ENCODE results near the gene GLA. TPM values are rescaled to one million over a fixed set of nuclear protein-coding genes. Genes with fewer than 3 reads are reported as not detected.

The GLA gene
- polyA plus RNA-seq = 17.9 TPM

DNA sequence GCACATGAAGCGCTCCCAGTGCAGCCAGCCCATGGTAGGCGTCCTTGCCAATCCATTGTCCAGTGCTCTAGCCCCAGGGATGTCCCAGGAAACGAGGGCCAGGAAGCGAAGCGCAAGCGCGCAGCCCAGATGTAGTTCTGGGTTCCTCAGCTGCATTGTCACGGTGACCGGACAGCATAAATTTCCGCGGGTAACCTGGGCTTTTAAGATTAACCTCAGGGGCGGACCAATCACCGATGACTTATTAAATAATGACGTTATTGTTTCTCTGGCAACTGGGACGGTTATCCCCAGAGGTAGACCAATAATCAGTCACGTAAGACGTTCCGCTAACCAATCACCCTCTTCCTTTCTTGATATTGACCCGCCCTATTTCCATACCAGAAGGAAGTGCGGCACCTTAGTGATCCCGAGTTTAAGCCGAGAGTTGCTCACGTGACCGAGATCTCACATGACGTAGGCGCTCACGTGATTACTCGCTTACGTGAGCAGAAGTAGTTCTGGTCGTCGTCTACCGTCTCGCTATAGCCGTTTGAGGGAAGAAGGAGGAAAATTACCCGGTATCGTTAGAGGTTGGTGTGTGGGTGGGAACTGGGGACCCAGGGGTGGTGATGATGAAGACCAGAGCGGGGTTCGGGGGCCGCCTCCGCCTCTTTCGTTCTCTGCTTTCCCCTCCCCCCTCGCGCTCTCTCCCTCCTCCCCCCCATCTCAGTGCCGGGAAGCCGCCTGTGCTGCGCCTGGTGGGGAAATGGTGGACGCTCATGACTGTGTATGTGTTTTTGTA lies at the start of gene GLA, which contains the start of gene HNRNPH2:
TSS of gene GLA (minus strand) at position 178 of the 784 bp plus-strand sequence. CDS start at position 156, 22 bp downstream.
TSS of gene HNRNPH2 (plus strand) at position 475 of the 784 bp plus-strand sequence. CDS start 3,767 bp downstream, outside the sequence.
- Mint-ChIP-seq H3K27ac (peak within 1 kb of the TSS; percentile 87 to 99 (median 97)), H3K27me3 (no peaks in the 10 kb centered on the region), H3K4me3 (peak within 1 kb of the TSS; percentile 76 to 96 (median 92)), H3K4me1 (peaks cover 15 to 30% (median 17%) of the 10 kb centered on the region in 3 donors), H3K9me3 (no peaks in the 10 kb centered on the region), H3K36me3 (peaks cover 4% of the 10 kb centered on the region)

DNA sequence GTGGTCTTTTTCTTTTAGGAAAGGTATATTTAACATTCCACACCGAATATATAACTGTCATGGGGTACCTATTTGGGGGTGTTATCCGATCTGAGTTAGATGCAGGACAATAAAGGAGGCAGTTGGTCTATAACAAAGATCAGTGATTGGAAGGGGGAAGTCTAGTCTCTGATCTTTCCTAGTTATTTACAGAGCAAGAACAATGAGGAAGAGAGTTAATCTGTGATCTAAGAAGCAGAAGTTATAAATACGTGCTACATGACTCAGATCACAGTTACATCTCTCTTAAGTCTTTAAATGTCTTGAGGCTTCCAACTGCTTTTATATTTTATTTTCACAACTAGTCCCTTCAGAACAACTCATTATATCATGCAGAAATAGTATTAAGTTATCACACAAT lies 44.3 kb upstream of the GLA start:
- Mint-ChIP-seq H3K27me3 (no peaks in the 10 kb centered on the region), H3K27ac (no peak overlapping the region), H3K9me3 (peaks cover 4 to 12% (median 5%) of the 10 kb centered on the region in 3 donors), H3K4me3 (no peak overlapping the region), H3K4me1 (no peaks in the 10 kb centered on the region), H3K36me3 (peaks cover 8% of the 10 kb centered on the region)

DNA sequence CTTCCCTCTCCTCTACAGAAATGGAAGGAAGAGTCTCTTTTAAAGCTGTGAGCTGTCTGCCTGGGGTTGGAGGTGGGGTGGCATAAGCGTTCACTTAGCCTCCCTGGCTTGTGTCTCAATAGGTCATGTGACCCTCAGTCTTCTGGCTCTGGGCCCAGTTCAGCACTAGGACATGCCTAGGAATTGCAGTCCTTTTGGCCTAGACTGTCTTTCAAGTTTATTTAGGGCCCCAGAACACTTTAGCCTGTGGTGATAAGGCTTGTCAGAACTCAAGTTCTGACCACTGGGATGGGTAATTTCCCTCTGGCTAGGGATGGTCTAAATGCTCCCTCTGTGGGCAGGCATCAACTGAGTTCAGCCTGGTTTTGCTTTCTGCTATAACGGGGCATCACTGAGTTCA lies 43.2 kb upstream of the GLA start:
- Mint-ChIP-seq H3K9me3 (peaks cover 4 to 12% (median 5%) of the 10 kb centered on the region in 3 donors), H3K36me3 (peaks cover 8% of the 10 kb centered on the region), H3K4me1 (peaks cover 0 to 3% (median 2%) of the 10 kb centered on the region in 3 donors), H3K27ac (no peak overlapping the region), H3K4me3 (peak overlapping the region in 1 of 4 donors; percentile 43), H3K27me3 (no peaks in the 10 kb centered on the region)

DNA sequence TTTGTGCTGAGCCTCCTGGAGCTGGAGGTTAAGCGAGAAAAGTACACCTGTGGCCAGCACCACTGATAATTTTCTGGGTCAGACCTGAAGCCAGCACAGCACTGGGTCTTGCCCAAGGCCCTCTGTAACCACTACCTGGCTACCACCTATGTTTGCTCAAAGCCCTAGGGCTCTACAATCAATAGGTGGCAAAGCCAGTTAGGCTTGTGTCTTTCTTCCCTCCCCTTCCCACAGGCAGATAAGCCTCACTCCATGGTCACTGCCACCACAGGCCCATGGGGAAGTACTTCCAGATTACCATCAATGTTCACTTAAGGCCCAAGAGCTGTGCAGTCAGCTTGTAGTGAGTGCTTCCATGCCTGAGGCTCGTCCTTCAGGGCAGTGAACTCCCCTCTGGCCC lies 42.4 kb upstream of the GLA start:
- Mint-ChIP-seq H3K9me3 (peaks cover 4 to 12% (median 5%) of the 10 kb centered on the region in 3 donors), H3K27ac (no peak overlapping the region), H3K4me1 (peaks cover 0 to 4% (median 3%) of the 10 kb centered on the region in 3 donors), H3K4me3 (no peak overlapping the region), H3K27me3 (no peaks in the 10 kb centered on the region), H3K36me3 (peaks cover 8% of the 10 kb centered on the region)

DNA sequence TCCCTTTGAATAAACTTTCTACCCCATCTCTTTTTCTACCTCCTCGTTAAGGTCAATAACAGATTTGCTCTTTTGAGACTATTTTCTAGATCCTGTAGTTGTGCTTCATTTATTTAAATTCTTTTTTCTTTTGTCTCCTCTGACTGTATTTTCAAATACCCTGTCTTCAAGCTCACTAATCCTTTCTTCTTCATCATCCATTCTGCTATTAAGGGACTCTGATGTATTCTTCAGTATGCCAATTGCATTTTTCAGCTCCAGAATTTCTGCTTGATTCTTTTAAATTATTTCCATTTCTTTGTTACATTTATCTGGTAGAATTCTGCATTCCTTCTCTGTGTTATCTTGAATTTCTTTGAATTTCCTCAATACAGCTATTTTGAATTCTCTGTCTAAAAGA lies 41.6 kb upstream of the GLA start:
- no peak overlapping the region for H3K27ac Mint-ChIP-seq
- no peaks in the 10 kb centered on the region for H3K27me3 Mint-ChIP-seq
- peaks cover 2 to 12% (median 4%) of the 10 kb centered on the region in 3 donors for H3K9me3 Mint-ChIP-seq
- peaks cover 0 to 4% (median 3%) of the 10 kb centered on the region in 3 donors for H3K4me1 Mint-ChIP-seq
- peaks cover 8% of the 10 kb centered on the region for H3K36me3 Mint-ChIP-seq
- H3K4me3 Mint-ChIP-seq = no peak overlapping the region

DNA sequence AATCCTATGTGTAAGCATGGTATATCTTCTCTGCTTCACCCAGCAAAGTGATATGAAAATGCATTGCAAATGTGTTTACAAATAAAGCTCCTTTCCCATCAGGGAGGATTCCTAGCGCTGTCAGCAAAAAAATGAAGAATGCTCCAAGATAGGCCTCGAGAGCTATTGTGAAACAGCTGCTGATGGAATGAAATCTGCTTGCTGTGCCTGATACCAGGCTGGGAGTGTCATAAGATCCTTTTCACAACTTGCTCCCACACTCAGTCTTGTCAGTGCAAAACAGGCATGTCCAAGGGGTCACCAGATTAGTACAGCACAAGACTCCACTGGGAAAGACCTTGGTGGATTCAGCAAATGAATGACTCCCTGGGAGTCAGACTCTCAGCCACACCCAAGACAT lies 34.4 kb upstream of the GLA start:
- H3K27ac Mint-ChIP-seq = peak overlapping the region in 1 of 3 donors; percentile 2

DNA sequence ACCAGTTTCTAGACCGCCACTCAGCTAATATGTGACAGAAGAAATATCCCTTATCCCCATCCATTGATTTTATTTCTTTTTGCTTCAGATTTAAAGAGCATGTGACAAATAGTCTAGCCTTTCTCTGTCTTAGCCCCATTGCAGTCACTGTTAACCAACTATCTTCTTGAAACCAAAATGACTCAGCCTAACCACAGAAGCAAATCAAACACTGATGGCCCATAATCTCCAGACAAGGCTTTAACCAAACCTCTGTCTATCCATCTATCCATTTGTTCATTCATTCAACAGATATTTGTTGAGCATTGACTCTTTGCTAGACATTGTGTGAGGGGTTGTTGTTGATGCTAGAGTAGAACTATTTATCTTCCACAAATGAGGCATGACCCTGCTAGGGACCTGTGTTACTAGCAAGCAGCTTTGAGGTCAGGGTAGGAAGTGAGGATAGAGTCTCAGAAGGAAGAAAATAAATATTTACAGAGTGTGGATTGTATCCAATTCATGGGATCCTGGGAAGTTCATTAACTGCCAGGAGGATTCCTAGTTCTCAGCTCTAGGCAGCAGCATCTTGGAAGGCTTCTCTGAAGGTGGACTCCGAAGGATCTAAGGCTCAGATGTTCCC lies 22.8 kb upstream of the GLA start:
- Mint-ChIP-seq H3K27ac (no peak overlapping the region), H3K4me1 (peaks cover 0 to 2% (median 0%) of the 10 kb centered on the region in 3 donors), H3K9me3 (peaks cover 1 to 5% (median 4%) of the 10 kb centered on the region in 3 donors), H3K27me3 (no peaks in the 10 kb centered on the region), H3K36me3 (peaks cover 6% of the 10 kb centered on the region), H3K4me3 (no peak overlapping the region)

More for the DNA sequence above, 34.4 kb upstream of the GLA start:
- Mint-ChIP-seq H3K9me3 (peaks cover 0 to 2% (median 0%) of the 10 kb centered on the region in 3 donors), H3K36me3 (peaks cover 6% of the 10 kb centered on the region), H3K27me3 (no peaks in the 10 kb centered on the region), H3K4me1 (peaks cover 0 to 5% (median 4%) of the 10 kb centered on the region in 3 donors), H3K4me3 (no peak overlapping the region)

DNA sequence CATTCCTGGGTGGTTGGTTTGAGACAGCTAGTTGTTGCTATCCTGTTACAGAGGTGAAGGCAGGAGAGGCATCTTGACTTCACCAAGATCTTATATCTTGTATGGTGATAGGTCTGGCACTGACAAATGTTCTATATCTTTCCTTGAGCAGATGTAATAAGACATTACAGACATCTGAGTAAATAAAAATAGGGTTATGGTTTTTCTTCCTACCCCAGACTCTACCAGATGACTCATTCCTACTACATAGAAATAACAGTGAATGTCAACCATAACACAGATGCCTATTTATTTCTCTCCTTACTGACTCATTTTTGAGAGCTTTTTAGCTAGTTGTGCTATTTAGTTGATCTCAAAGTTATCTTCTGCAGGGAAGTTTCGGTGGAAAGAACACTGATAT lies 22.2 kb upstream of the GLA start:
- Mint-ChIP-seq H3K4me1 (peaks cover 0 to 2% (median 0%) of the 10 kb centered on the region in 3 donors), H3K36me3 (peaks cover 6% of the 10 kb centered on the region), H3K4me3 (no peak overlapping the region), H3K9me3 (peaks cover 1 to 5% (median 4%) of the 10 kb centered on the region in 3 donors), H3K27ac (no peak overlapping the region), H3K27me3 (no peaks in the 10 kb centered on the region)

DNA sequence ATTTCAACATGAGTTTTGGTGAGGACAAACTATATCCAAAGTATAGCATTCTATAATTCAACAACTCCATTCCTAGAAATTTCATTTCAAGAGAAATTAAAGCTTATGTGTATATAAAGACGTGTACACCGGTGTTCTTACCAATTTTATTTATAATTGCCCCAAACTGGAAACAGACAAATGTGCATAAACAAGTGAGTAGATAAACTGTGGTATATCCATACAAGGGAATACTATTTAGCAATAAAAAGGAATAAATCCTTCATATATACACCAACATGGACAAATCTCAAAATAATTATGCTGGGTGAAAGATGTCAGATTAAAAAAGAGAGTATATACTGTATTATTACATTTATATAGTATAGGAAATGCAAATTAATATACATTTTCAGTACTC lies 20.2 kb upstream of the GLA start:
- no peaks in the 10 kb centered on the region for H3K27me3 Mint-ChIP-seq
- H3K4me1 Mint-ChIP-seq = peaks cover 0 to 2% (median 0%) of the 10 kb centered on the region in 3 donors
- H3K36me3 Mint-ChIP-seq = peaks cover 6% of the 10 kb centered on the region
- no peak overlapping the region for H3K27ac Mint-ChIP-seq
- H3K9me3 Mint-ChIP-seq = peaks cover 1 to 4% (median 3%) of the 10 kb centered on the region in 3 donors
- H3K4me3 Mint-ChIP-seq = no peak overlapping the region

DNA sequence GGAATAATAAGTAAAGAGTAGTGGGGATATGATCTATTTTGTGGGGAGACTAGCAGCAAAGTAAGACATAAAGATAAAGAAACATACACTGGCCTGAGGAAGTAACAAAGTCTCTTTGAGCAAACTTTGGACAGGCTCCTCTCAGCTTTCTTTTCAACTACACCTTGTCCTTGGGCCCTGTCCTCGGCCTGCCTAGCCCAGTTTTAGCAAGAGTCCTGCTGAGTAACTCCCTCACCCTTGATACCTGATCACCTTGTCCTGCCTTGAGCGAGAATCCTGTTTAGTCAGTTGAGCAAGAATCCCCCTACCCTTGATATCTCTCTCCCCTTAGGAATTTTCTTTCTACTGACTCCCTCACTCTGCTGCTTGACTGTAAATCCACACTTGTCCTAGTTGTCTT lies 11.8 kb upstream of the GLA start:
- peak overlapping the region in 1 of 3 donors; percentile 28 for H3K27ac Mint-ChIP-seq
- peaks cover 6% of the 10 kb centered on the region for H3K27me3 Mint-ChIP-seq
- H3K4me1 Mint-ChIP-seq = peaks cover 8 to 18% (median 9%) of the 10 kb centered on the region in 3 donors
- no peaks in the 10 kb centered on the region for H3K36me3 Mint-ChIP-seq
- peak overlapping the region in 3 of 4 donors; percentile 31 to 69 (median 59) for H3K4me3 Mint-ChIP-seq
- H3K9me3 Mint-ChIP-seq = no peaks in the 10 kb centered on the region

DNA sequence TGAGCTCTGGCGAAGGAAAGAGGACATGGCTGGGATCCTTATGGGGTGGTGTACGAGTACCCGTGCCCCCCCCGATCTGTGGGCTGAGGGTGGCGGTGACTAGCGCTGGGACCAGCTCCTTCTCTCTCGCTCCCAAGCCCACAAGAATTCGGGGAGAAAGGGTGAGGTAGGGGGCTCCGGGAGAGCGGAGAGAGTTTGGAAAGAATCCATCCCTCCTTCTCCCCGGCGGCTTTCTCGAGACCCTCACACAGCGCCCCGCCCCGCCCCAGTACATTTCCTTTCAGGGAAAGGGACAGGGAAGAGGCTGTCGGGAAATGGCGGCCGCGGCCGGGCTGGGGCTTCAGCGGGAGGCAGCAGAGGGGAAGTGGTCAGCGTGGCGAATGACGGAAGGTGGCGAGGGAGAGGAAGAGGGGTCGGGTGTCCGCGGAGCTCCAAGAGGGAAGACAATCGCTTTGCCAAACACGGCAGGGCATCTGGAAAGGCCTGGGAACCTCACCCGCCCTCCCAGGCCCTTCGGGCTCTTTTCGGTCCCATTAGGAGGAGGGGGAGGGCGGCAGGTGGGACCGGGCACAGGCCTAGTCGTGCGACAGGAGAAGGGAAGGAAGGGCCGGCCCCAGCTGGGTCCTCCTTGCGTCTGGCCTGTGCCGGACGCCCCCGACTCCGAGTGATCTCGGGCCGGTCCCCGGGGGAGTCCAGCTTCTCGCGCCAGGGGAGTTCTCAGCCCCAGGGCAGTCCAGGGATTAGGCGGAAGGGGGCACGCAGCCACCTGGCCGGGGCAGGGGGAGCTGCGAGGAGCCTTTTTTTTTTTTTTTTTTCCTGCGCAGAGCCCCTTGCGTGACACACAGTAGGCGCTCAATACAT lies 10.5 kb upstream of the GLA start:
- peak overlapping the region; percentile 61 to 96 (median 78) for H3K4me3 Mint-ChIP-seq
- peaks cover 6% of the 10 kb centered on the region for H3K27me3 Mint-ChIP-seq
- H3K9me3 Mint-ChIP-seq = no peaks in the 10 kb centered on the region
- H3K36me3 Mint-ChIP-seq = no peaks in the 10 kb centered on the region
- peak overlapping the region; percentile 6 to 88 (median 28) for H3K27ac Mint-ChIP-seq
- peaks cover 9 to 18% (median 10%) of the 10 kb centered on the region in 3 donors for H3K4me1 Mint-ChIP-seq

DNA sequence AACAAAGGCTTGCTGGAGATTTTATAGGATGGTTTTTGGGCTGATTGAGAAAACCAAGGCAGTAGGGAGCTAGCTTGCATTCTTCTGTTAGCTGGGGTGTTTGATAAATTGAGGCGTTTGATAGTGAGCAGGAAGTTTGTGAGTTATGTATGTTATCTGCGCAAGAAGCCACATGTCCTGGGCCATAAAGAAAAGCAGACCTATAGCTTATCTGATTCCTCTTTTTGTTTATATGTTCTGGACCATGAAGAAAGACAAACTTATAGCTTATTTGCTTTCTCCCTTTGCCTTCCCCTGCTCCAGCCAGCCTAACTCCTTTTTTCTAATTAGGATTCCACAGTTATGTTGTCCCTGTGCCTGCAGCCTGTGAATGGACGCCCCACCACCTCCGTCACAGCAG lies 9.5 kb upstream of the GLA start:
- Mint-ChIP-seq H3K27me3 (peaks cover 6% of the 10 kb centered on the region), H3K36me3 (peaks cover under 1% of the 10 kb centered on the region), H3K27ac (peak overlapping the region in 2 of 3 donors; percentile 86 to 88), H3K9me3 (no peaks in the 10 kb centered on the region), H3K4me3 (peak overlapping the region in 3 of 4 donors; percentile 61 to 86 (median 69)), H3K4me1 (peaks cover 13 to 27% (median 17%) of the 10 kb centered on the region in 3 donors)

DNA sequence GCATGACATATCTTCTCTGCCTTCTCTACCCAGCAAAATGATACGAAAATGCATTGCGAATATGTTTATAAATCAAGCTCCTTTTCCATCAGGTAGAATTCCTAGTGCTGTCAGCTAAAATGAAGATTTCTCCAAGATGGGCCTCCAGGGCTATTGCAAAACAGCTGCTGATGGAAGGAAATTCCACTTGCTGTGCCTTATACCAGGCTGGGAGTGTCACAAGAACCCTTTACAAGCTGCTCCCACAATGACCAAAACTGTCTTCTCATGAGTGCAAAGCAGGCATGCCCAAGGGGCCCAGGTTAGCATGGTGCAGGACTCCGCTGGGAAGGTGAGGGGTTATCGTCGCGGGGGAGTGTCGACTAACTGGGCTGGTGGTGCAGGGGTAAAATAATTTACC lies 9.0 kb upstream of the GLA start:
- Mint-ChIP-seq H3K27ac (peak overlapping the region in 1 of 3 donors; percentile 86), H3K9me3 (no peaks in the 10 kb centered on the region), H3K27me3 (peaks cover 6% of the 10 kb centered on the region), H3K4me1 (peaks cover 18 to 32% (median 22%) of the 10 kb centered on the region in 3 donors), H3K36me3 (peaks cover 4% of the 10 kb centered on the region), H3K4me3 (peak overlapping the region in 1 of 4 donors; percentile 18)
